Adrenal gland (tissue), 12 donors: ENCODE measurements around the gene WASHC4. TPM values are rescaled to one million over a fixed set of nuclear protein-coding genes. Genes with fewer than 3 reads are reported as not detected.

Source experiments
- DNase-seq, 7 donors: peaks; one replicate each; pipeline ENCODE4 v3.0.0-alpha.2; 2019 to 2020
- H3K27ac ChIP-seq, 5 donors: fragments of 200-600 bp; sonication (generic) in 4 of 5; 1 replicate in 3 of 5; 2 replicates in 2 of 5; pipeline versions ENCODE4 v1.5.1 to v1.8.0; 2016 to 2020; ENCODE audit warnings: mild to moderate bottlenecking in 1 of 5
- H3K27me3 ChIP-seq: fragments of 200-600 bp; 2 replicates; pipeline ENCODE4 v1.8.0; 2021
- H3K36me3 ChIP-seq, 2 donors: fragments of 200-600 bp; replicated peaks in 1 of 2; 1 replicate in 1 of 2; 2 replicates in 1 of 2; pipeline versions ENCODE4 v1.5.1 to v1.8.0; 2018 to 2022
- H3K4me1 ChIP-seq, 2 donors: fragments of 200-600 bp; replicated peaks in 1 of 2; 1 replicate in 1 of 2; 2 replicates in 1 of 2; pipeline versions ENCODE4 v1.5.1 to v1.8.0; 2018 to 2021
- H3K4me3 ChIP-seq, 4 donors: fragments of 200-600 bp; sonication (generic) in 3 of 4; one replicate each; pipeline ENCODE4 v1.5.1; 2016 to 2018
- H3K9me3 ChIP-seq, 3 donors: fragments of 200-600 bp; sonication (generic) in 1 of 3; replicated peaks in 1 of 3; 1 replicate in 2 of 3; 2 replicates in 1 of 3; pipeline versions ENCODE4 v1.5.1 to v1.8.0; 2016 to 2021
- CTCF ChIP-seq, 6 experiments: fragments of 450-650 bp in 4 of 6; fragments of 200-600 bp in 2 of 6; sonication (generic) in 1 of 6; IDR thresholded peaks; 1 replicate in 5 of 6; 2 replicates in 1 of 6; pipeline versions ENCODE4 v1.5.1 to v1.8.0; 2016 to 2021; ENCODE audit warnings: antibody characterized with exemption in 6 of 6, mild to moderate bottlenecking in 2 of 6, moderate library complexity in 1 of 6
- POLR2A ChIP-seq, 2 donors: fragments of 450-650 bp; IDR thresholded peaks; one replicate each; pipeline ENCODE4 v1.6.1; 2017; ENCODE audit warnings: antibody characterized with exemption in 2 of 2, mild to moderate bottlenecking in 2 of 2, moderate library complexity in 1 of 2
- WGBS, 4 donors: extraction: QIAGEN DNeasy Blood & Tissue Kit in 2 of 4; methylation state at CpG; one replicate each; pipeline versions ENCODE4 v1.1.5 to v1.1.7; 2013 to 2017; 5-methylcytosine and 5-hydroxymethylcytosine counted together
- intact Hi-C, 2 donors: fragments of 100-400 bp; cut with DNase I; formaldehyde crosslinking; loops; one replicate each; pipeline versions ENCODE4 v1.14.1 to v1.15.0; 2022 to 2023
- polyA plus RNA-seq, 3 donors: library from polyadenylated mRNA; stranded (reverse); fragments of 200-250 nt in 2 of 3; fragments of 350-450 nt in 1 of 3; fragmentation: Illumina TruSeq in 1 of 3; extraction: RNeasy Lipid Tissue Mini Kit (QIAGEN cat#74804) in 1 of 3; gene quantifications; one replicate each; pipeline ENCODE4 v1.2.3, GENCODE V29; 2013 to 2014
- total RNA-seq, 9 donors: library from RNA; depleted of rRNA in 4 of 9; stranded (reverse); fragments of >200 nt in 4 of 9; fragments of 120-200 nt in 1 of 9; fragmentation: NEBNext Ultra II Directional in 1 of 9; extraction: Animal tissue kit (Norgen Biotek cat#: 25700) in 1 of 9; gene quantifications; one replicate each; pipeline versions ENCODE4 v1.1.0 to v1.2.4, GENCODE V29; 2013 to 2023
- donor health status: healthy with polysubstance abuse.
- donor health status: Bipolar disorder and iron deficiency.
- donor health status: DM: yes; HTN: yes; CAD: no.
- donor health status: DM: no; HTN: no; CAD: no.
- donor health status: DM: no; HTN: no; CAD: no.
- donor health status: DM: yes; HTN: yes; CAD: no.

WASHC4 gene
- total and polyA plus RNA-seq, 12 donors: 17.8 to 90.6 (median 52.8) TPM

- Histone ChIP-seq H3K9me3 (no peaks in the 10 kb centered on the region), H3K36me3 (peaks cover 0 to 71% of the 10 kb centered on the region in 2 donors), H3K27me3 (no peaks in the 10 kb centered on the region), H3K4me1 (no peaks in the 10 kb centered on the region), H3K27ac (no peak overlapping the region), H3K4me3 (no peak overlapping the region)
- TF ChIP-seq POLR2A (IDR thresholded peaks at IDR 0.05) (no peak), CTCF (IDR thresholded peaks at IDR 0.05) (no peak)
- 97 to 99% (median 98%) methylated on average over 2 of the region's 2 CpGs for WGBS, 4 donors
- no peak for DNase-seq
- intact Hi-C loops: no loop called here
Observed at GRCh38 chr12:105156260-105156659, 48.7 kb downstream of the WASHC4 start.

- peaks cover 0 to 69% of the 10 kb centered on the region in 2 donors for H3K36me3 ChIP-seq
Observed at GRCh38 chr12:105157606-105158005, 50.1 kb downstream of the WASHC4 start.

GRCh38 chr12:105158876-105159275, 51.3 kb downstream of the WASHC4 start:
- WGBS, 4 donors: 91 to 97% (median 93%) methylated on average over 2 of the region's 2 CpGs
- intact Hi-C loops: no loop called here
- DNase-seq: no peak
- H3K4me3 ChIP-seq: no peak overlapping the region
- no peaks in the 10 kb centered on the region for H3K9me3 ChIP-seq
- no peaks in the 10 kb centered on the region for H3K4me1 ChIP-seq
- no peaks in the 10 kb centered on the region for H3K27me3 ChIP-seq
- no peak for TF ChIP-seq POLR2A (IDR thresholded peaks at IDR 0.05)
- no peak for TF ChIP-seq CTCF (IDR thresholded peaks at IDR 0.05)
- no peak overlapping the region for H3K27ac ChIP-seq
- peaks cover 0 to 66% of the 10 kb centered on the region in 2 donors for H3K36me3 ChIP-seq

More at GRCh38 chr12:105157606-105158005, 50.1 kb downstream of the WASHC4 start:
- no peaks in the 10 kb centered on the region for H3K9me3 ChIP-seq
- H3K4me1 ChIP-seq: no peaks in the 10 kb centered on the region
- no peak overlapping the region for H3K27ac ChIP-seq
- H3K4me3 ChIP-seq: no peak overlapping the region
- intact Hi-C loops: no loop called here
- WGBS, 4 donors: 87 to 96% (median 92%) methylated on average over 3 of the region's 3 CpGs
- no peak for DNase-seq
- no peak for TF ChIP-seq CTCF (IDR thresholded peaks at IDR 0.05)
- no peak for TF ChIP-seq POLR2A (IDR thresholded peaks at IDR 0.05)
- no peaks in the 10 kb centered on the region for H3K27me3 ChIP-seq

GRCh38 chr12:105162174-105162573, 54.6 kb downstream of the WASHC4 start:
- Histone ChIP-seq H3K27me3 (no peaks in the 10 kb centered on the region), H3K36me3 (peaks cover 0 to 72% of the 10 kb centered on the region in 2 donors), H3K27ac (no peak overlapping the region), H3K9me3 (no peaks in the 10 kb centered on the region), H3K4me3 (no peak overlapping the region), H3K4me1 (no peaks in the 10 kb centered on the region)
- no peak for TF ChIP-seq CTCF (IDR thresholded peaks at IDR 0.05)
- TF ChIP-seq POLR2A (IDR thresholded peaks at IDR 0.05): no peak
- no peak for DNase-seq
- intact Hi-C loops: loop anchor here in 1 of 2 donors (10.0 kb wide), 1 partner anchor 223 kb away; no protein-coding TSS in a partner anchor
- WGBS, 4 donors: 88 to 92% (median 90%) methylated on average over 3 of the region's 3 CpGs
